Stimulated activated CD4-positive, alpha-beta T cell treated with anti-CD3 and anti-CD28 coated beads, Interleukin-4, amount 100 ng/mL, for 4 hours (primary cell): ENCODE measurements around the gene FSD1.
"Not testable (repeated sequence)": the region's sequence is repeated elsewhere in the genome, so short reads cannot be mapped to it uniquely, and the experiment has no call there.

Experiments
- DNase-seq, 2 experiments: peaks; one replicate each; pipeline ENCODE4 v3.0.0-alpha.2; 2020

FSD1 gene

DNA sequence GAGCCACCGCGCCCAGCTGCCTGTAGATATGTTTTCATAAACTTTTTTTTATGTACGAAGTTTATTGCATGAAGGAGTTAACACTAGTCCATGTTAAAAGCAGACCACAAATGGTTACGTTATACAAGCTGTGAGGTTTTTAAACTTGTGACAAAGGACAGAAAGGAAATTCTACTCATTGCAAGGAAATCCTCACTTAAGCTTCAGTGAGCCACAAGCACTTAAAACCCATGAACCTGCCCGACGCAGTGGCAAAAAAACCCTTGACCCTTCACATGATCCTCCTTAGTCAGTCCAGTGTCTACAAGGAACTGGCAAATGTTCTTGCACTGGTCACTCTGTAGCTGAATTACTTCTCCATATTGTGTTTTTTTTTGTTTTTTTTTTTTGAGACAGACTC, 43.1 kb downstream of the FSD1 start:
- no peak for DNase-seq

DNA sequence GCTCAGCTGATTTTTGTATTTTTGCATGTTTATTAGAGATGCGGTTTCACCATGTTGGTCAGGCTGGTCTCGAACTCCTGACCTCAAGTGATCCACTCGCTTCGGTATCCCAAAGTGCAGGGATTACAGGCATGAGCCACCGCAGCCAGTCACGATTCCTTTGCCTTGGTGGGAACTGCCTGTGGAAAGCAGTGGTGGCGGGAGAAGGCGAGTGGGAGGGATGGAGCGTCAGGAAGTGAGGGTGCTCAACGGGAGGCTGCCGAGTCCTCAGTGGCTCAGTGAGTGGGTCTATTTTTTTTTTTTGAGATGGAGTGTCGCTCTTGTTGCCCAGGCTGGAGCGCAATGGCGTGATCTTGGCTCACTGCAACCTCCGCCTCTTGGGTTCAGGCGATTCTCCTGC, 44.8 kb downstream of the FSD1 start:
- DNase-seq = not testable (repeated sequence)

DNA sequence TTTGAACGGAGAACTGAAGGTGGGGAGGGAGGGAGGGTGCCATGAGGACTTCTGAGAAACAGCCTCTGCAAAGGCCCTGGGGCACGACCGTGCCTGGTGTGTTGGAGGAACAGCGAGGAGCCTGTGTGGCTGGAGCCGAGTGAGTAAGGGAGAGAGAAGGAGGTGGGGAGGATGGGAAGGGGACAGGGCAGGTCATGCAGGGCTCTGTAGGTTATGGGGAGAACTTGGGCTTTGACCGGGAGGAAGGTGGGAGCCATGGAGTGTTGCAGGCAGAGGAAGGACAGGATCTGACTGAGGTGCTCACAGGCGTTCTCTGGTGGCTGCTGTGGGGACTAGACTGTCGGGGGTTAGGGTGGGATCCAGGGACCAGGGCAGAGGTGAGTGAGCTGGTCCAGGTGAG, 45.7 kb downstream of the FSD1 start:
- no peak for DNase-seq

DNA sequence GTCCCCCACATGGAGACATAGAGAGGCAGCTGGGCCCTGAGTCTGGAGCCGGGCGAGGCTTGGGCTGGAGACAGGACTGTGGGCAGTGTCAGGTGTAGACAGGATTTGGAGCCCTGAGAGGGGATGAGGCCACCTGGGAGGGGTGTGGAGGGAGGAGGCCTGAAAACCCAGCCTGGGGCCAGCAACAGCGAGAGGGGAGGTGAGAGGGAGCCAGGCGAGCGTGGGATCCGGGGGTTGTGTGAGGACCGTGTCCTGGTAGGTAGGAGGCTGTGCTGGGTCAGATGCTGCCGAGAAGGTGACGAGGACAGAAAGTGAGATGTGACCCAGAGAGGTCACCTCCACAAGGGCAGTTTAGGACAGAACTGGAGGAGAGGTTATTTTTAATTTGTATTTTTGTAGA, 46.3 kb downstream of the FSD1 start:
- DNase-seq = no peak

DNA sequence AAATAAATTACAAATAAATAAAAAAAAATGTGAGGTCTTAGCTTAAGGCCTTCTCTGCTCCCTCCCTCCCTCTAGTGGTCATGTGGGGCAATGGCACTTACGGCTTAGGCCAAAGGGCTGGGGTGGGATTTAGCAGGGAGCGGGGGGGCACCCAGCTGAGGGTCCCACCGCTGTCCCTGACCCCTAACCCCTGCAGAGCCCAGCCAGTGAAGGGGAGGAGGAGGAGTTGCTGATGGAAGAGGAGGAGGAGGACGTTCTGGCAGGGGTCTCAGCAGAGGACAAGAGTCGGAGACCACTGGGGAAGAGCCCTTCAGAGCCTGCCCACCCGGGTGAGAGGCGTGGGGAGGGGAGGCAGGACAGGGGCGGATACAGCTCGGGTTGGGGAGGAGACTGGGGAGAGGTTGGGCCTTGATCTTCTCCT, 48.3 kb downstream of the FSD1 start:
- peak; percentile 44 to 47 for DNase-seq

DNA sequence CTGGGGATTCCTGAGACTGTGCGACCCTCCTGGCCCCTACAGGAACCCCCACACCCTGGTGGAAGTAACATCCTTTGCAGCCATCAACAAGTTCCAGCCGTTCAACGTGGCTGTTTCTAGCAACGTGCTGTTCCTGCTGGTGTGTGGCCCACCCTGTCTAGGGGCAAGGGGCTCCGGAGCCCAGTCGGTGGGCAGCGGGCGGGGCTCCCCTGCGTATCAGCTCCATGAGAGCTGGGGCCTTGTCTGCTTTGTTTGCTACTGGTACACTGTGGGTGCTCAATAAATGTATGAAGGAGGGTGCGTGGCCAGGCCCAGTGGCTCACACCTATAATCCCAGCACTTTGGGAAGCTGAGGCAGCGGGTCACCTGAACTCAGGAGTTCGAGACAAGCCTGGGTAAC, 49.9 kb downstream of the FSD1 start:
- DNase-seq = no peak

DNA sequence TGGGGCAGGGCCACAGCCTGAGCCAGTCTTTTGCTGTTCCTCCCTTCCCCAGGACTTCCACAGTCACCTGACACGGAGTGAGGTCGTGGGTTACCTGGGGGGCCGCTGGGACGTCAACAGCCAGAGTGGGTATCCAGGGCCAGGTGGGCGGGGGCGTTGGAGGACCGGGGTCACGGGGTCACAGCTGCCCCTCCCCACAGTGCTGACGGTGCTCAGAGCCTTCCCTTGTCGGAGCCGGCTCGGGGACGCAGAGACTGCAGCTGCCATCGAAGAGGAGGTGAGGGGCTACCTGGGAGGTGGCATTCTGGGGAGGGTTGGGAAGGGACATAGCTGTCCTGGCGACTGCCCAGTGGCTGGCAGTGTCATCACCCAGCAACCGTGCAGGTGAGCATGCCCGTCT, 50.5 kb downstream of the FSD1 start:
- no peak for DNase-seq

DNA sequence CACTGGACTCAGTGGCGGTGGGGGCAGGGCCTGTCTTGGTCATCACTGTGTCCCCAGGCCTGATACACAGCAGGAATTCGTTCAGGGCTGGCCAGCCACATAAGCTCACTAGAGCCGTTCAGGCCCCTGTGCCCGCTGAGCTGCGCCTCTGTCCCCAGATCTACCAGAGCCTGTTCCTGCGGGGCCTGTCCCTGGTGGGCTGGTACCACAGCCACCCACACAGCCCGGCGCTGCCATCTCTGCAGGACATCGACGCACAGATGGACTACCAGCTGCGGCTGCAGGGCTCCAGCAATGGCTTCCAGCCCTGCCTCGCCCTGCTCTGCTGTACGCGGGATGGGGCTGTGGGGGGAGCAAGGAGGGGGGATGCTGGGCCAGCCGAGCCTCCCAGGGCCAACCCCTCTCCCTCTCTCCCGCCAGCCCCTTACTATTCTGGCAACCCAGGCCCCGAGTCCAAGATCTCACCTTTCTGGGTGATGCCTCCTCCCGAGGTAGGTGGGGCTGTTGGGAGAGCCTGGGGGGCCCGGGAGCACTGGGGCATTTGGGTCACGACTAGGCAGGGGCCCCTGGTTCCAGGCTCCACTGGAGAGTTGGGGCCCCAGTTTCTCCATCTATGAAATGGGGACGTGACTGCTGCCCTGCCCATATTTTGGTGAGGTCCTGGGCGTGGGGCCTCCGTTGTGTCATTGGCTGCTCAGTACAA, 52.8 kb downstream of the FSD1 start:
- no peak for DNase-seq

DNA sequence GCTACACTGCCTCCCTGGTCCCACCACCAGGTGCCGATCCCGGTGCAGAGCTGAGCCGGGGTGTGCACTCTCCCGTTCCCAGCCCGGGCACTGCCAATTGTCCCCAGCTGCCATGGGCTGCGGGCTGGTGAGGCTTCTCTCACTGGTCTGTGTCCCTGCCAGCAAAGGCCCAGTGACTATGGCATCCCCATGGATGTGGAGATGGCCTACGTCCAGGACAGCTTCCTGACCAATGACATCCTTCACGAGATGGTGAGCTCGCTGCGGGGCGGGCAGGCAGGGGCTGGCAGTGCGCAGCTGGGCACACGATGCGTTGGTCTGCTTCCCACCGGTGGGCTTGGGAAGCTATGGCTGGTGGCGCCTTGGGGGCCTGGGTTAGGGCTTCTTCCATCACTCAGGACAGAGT, 53.5 kb downstream of the FSD1 start:
- no peak for DNase-seq

DNA sequence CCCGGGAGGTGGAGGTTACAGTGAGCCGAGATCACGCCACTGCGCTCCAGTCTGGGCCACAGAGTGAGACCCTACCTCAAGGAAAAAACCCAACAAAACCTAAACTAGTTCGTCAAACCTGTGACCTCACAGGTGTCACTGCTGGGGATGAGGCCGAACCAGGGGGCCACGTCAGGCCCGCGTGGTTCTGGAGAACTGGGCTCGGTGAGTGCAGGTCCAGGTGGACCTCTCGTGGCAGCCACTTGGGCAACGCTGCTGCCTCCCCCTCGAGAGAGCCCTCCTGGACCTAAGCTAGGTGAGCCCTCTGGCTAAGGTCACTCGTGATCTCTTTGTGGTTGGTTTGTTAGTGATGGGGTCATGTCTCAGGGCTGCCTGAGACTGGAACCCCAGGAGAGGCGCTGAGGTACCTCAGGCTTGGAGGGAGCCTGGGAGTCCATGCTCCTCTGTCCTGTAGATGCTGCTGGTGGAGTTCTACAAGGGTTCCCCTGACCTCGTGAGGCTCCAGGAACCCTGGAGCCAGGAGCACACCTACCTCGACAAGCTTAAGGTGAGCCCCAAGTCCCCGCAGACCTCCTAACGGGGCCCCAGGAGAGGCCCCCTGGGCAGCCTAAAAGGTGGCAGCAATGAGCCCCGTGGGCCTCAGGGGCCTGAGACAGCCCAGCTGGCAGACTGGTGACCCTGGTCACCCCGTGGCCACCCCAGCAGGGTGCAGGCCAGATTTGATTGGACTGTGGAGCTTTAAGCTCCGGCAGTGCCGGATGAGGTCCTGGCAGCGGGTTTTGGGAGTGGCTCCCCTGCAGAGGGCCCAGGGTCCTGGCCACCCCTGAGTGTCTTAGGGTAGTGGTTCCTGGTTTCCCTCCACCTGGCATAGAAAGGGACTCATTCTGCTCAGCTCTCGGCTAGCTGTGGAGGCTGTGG, 54.6 kb downstream of the FSD1 start:
- DNase-seq = no peak

DNA sequence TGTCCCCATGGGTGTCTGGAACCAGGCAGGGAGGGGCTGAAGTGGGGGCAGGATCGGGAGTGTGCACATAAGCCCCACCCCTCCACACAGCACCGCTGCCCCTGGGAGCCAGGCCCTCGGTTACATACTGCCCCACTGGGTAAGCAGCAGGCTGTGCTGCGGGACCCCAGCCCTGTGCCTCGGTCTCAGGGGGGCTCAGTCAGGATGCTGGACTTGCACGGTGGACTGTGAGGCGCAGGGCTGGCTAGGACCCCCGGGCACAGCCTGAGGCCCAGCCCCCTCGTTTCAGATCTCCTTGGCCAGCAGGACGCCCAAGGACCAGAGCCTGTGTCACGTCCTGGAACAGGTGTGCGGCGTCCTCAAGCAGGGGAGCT, 55.2 kb downstream of the FSD1 start:
- DNase-seq = no peak

DNA sequence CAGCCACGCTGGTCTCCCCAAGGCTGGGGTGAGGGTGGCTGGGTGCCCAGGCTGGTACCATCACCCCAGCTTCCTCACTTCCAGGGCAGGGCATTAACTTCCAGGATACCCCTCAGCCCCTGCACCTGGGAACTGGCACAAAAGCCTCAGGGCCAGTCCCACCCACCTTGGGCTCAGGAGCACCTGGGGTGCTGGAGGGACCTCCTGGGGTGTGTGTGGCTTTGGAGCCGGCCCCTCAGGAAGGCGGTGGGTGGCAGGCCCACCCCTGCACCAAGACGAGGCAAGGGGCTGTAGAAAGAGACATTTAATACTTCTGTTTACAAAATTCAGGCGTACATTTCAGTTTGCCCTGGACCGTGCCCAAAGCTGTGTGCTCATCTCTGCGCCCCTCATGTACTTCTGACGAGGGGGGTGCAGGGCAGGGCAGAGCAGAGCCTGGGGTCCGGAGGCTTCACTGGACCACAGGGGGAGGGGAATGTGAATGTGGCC, 55.7 kb downstream of the FSD1 start:
- no peak for DNase-seq

DNA sequence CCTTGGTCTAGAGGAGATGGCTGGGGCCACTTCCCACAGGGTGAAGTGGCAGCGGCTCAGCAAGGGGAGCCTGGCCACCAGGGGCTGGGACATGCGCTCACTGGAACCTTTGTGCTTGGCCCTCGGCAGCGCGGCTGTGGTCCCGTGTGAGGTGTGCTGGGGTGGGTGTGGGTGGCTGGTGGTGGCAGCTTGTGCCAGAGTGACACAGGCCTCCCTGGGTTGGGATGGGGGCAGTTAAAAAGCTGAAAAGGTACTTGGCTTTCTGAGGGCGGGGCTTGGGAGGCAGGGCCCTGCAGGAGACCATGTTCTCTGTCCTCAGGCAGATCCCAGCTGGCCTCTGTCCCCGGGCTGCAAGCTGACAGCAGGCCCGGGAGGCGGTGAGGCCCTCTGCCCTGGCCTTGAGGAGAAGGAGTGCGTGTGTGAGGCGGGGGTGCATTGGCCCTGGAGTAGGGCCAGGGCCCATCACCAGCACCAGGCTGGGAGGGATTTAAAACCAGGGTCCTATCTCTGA, 56.3 kb downstream of the FSD1 start:
- no peak for DNase-seq

DNA sequence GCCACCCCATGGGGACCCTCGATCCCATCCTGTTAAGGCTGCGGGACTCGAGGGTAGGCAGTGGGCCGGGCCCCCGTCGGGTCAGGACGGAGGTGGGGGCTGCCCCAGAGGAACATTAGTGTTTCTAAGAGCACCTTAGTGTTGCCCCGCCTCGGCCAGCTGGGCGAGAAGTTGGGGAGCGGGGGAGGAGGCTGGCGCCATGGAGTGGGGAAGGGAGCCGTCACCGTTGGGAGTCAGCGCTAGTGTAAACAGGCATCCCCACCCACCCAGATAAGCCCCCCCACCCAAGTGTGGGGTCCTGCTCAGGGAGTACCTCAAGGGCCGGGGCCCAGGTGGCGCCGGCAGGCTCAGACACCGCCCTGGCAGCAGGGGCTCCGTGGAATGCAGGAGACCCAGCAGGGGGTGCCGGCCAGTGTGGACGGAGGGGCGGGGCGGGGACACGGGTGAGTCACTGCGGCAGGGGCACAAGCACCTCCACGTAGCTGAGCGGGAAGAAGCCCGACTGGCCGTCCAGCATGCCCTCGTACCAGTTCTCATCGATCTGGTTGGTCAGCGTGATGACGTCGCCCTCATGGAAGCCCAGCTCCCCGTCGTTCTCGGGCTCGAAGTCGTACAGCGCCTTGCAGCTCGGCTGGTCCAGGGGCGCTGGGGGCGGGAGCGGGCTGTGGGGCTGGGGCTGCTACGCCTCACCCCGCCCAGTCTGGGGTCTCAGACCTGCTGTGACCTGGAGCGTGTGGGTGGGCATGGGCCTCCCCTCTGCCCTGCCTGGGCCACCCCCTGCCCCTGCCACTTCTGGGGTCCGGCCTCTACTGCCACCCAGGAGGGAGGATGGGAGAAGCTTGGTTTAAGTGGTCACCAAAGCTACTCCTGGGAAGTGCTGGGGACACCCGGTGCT, 57.0 kb downstream of the FSD1 start:
- no peak for DNase-seq

DNA sequence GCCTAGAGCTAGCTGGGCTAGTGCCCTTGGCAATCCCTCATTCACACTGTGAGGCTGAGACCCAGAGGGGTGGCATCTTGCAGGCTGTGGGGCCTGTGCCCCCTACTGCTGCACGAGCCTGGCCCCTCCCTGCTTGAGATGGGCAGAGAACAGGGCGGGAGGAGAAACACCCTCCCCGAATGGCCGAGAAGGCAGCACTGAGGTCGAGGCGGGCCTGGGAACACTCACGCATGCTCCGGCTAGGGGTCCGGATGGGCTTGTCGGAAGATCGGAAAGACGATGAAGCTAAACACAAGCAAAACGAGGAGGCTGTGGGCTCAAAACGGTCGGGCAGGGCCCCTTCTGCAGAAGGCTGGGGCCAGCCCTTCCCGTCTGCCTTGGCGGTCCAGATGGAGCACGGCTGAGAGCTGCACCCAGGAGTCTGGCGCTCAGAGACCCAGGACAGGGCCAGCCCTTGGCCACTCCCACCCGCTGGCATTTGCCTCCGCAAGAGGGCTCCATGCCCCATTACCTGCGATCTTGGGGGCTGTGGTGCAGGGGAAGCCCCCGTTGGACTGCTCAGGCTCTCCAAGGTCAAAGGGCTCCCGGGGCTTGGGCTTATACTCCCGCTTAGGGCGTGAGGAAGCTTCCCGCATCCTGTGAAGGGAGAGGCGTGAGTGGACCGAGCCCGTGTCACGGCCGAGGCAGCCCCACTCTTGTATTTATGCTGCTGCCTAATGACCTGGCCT, 57.9 kb downstream of the FSD1 start:
- no peak for DNase-seq

DNA sequence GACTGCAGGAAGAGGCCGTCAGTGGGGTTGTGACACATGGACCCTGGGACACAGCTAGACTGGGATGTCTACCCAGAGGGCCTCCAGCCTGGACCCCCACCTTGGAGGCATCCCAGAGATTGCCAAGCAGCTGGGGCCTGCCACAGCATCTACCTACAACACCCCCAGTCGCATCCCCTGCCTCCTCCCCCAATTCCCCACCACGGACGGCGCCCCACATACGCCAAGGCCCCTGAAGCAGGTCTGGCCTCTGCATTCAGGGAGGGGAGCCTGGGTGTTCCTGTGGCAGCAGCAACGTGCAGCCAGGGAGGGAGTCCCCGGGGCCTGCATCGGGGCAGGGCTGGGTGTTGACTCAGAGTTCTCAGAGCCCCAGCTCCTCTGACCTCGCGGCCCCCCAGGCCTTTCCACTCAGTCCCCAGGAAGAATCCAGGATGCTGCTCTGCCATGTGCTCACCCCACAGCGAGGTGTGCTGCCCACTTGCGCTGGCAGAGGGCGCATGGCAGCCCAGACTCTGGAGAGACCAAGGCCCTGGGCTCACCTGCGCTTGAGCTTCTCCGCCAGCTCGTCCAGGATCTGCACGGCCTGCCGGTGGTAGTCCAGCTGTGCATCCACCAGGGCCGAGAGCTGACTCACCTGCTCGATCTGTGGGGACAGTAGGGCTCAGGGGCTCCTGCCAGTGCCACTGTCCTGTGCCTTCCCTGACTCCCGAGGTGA, 58.6 kb downstream of the FSD1 start:
- no peak for DNase-seq

DNA sequence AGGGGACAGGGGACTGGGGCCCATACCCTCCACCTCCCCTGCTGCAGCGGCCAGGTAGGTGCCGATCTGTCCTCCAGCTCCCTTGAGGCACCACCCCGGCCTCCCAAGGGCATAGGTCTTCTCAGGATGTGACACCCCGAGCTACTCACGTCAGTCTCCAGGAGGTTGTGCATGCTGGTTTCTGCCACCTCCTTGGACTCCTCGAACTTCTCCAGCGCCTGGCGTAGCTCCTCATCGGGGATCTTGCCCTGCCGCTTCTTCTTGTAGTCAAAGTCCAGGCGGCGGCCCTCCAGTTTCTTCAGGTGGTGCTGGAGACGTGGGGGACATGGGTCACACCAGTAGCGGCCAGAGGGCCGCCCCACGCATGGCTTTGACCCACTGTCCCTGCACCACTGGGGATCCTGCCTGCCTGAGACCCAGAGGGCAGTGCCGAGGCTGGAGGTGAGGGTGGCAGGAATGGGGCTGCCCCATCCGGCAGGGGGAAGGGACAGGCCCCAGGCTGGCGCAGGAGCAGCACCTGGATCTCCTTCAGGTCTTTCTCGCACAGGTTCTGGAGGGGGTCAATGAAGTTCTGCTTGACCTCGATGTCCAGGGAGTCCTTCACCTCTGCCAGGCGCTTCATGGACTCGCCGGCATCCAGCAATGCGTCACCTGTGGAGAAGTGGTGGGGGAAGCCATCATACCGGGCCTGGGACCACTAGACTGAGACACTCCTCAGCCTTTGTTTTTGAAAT, 59.3 kb downstream of the FSD1 start:
- DNase-seq = no peak

DNA sequence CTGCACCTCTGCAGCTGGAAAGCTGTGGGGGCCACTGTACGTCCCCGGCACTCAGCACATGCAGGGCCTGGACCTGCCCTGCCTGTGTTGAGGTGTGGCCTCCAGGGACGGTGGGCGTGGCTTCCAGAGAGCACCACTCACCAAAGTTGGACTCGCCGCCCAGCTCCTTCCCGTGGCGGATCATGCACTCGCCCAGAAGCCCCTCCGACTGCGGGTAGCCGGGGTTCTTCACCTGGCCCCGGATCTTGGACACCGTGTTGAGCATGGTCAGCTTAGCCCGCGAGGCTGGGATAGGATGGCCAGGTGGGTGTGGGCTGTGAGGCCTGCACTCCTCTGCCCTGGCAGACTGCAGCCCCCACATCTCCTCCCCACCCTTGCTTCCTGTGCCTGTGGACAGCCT, 60.9 kb downstream of the FSD1 start:
- DNase-seq = no peak

DNA sequence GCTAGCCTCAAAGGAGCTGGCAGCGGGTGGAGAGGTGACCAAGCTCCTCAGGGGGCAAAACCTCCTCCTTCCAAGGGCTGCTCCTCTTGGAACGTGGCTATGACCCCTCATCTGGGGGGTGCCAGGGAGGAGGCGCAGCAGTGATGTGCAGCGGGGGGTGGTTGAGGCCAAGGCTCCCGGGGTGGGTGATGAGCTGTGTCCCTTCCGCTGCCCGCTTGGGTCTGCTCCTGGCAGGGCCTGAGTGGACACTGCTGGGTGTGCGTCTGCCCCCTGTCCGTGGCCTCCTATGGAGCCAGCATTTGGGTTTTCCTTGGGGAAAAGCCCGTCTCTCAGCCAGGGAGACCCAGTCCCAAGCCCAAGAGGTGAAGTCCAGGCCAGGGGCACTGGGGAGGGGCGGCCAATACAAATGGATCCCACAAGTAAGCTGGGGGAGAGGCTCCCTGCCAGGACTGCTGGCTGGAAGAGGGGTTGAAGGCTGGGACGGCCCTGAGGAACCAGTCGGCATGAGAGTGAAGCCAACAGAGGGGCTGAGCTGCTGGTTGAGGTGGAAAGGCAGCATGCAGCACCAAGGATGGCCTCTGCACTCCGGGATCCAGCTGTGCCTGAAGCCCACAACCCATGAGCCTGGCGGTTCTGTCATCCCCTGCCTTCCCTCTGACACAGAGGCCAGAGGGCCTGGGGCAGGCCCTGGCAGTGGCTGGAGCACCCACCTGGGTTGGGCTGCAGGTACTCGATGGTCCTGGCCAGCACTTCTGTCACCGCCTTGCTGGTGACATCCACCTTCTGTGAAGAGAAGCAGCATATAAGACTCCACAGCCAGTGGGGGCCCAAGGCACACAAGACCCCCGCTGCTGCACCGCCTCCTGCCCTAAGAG, 61.6 kb downstream of the FSD1 start:
- no peak for DNase-seq
